Measurements from ENCODE around the gene NAV3. TPM values are rescaled to one million over a fixed set of nuclear protein-coding genes. Genes with fewer than 3 reads are reported as not detected.

Gene NAV3
- total RNA-seq, 1 donor from 2014 or later: 17.0 TPM

DNA sequence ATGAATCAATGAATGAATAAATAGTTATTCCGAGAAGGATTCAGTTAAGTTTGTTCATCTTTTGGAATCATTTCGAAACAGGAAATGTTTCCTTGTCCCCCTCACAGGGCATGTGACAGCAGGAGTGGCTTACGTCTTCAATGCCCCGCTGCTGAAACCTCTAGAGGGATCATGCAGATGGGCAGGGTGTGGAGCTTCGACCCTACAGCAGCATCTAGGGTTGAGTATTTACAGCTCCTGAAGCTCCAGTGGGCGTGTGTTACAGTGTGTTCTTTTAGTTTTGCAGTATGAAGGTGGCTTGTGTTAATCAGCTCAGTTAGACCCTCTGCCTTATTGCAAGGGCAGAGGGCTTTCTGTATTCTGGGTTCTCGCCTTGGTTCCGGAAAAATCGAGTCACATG lies 2.6 kb downstream of the NAV3 start:
- H3K27me3 ChIP-seq (ENCODE audit: control insufficient read depth, insufficient read depth, low read length): no peaks in the 10 kb centered on the region
- no peaks in the 10 kb centered on the region for H3K36me3 ChIP-seq (ENCODE audit: control insufficient read depth, insufficient read depth, low read length)
- DNase-seq (ENCODE audit: low read depth): no peak
- H3K4me3 ChIP-seq (ENCODE audit: low read depth, low read length): no peak overlapping the region
- TF ChIP-seq, protein P1, sequence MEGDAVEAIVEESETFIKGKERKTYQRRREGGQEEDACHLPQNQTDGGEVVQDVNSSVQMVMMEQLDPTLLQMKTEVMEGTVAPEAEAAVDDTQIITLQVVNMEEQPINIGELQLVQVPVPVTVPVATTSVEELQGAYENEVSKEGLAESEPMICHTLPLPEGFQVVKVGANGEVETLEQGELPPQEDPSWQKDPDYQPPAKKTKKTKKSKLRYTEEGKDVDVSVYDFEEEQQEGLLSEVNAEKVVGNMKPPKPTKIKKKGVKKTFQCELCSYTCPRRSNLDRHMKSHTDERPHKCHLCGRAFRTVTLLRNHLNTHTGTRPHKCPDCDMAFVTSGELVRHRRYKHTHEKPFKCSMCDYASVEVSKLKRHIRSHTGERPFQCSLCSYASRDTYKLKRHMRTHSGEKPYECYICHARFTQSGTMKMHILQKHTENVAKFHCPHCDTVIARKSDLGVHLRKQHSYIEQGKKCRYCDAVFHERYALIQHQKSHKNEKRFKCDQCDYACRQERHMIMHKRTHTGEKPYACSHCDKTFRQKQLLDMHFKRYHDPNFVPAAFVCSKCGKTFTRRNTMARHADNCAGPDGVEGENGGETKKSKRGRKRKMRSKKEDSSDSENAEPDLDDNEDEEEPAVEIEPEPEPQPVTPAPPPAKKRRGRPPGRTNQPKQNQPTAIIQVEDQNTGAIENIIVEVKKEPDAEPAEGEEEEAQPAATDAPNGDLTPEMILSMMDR (IDR thresholded peaks at IDR 0.05; ENCODE audit: insufficient read depth, low read length, poor library complexity, severe bottlenecking): no peak

DNA sequence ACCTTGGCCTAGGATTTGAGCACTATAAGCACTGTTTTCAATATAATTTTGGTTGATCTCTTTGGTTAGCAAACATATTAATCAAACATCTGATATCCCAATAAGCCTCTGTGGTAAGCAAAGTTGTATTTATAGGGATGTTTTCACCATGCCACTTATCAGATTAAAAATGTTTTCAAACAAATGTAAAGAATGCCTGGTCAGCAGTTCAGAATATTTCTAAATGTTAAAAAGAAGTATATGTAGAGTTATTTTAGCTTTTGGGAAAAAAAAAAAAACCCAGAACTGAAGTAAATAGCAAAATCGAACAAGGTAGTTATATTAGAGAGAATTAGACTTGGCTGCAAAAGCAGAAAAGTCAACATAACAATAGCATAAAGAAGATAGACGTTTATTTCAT lies 3.9 kb downstream of the NAV3 start:
- Histone ChIP-seq H3K27me3 (ENCODE audit: control insufficient read depth, insufficient read depth, low read length) (no peaks in the 10 kb centered on the region), H3K36me3 (ENCODE audit: control insufficient read depth, insufficient read depth, low read length) (no peaks in the 10 kb centered on the region), H3K4me3 (ENCODE audit: low read depth, low read length) (no peak overlapping the region)
- TF ChIP-seq, protein P1 (IDR thresholded peaks at IDR 0.05; ENCODE audit: insufficient read depth, low read length, poor library complexity, severe bottlenecking): no peak
- DNase-seq (ENCODE audit: low read depth): no peak

DNA sequence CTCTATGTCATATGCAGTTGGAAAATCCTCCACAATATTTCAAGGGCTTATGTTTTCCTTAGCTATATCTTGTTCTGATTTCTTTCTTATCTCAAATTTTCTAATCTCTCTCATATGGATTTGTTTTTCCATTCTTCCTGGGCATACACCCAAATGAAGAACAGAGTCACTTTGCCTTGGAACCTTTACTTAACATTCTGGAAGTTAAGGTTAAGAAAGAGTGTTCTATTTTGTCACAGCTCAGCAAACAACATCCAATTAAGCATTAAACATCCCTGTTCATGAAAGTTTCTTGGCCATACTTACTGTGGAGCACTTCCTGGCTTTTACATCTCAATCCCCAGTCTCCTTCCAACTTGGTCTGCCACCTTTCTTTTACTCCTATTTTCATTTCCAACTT lies 5.3 kb downstream of the NAV3 start:
- TF ChIP-seq, protein P1 (IDR thresholded peaks at IDR 0.05; ENCODE audit: insufficient read depth, low read length, poor library complexity, severe bottlenecking): no peak
- Histone ChIP-seq H3K27me3 (ENCODE audit: control insufficient read depth, insufficient read depth, low read length) (no peaks in the 10 kb centered on the region), H3K36me3 (ENCODE audit: control insufficient read depth, insufficient read depth, low read length) (no peaks in the 10 kb centered on the region), H3K4me3 (ENCODE audit: low read depth, low read length) (no peak overlapping the region)
- DNase-seq (ENCODE audit: low read depth): no peak

DNA sequence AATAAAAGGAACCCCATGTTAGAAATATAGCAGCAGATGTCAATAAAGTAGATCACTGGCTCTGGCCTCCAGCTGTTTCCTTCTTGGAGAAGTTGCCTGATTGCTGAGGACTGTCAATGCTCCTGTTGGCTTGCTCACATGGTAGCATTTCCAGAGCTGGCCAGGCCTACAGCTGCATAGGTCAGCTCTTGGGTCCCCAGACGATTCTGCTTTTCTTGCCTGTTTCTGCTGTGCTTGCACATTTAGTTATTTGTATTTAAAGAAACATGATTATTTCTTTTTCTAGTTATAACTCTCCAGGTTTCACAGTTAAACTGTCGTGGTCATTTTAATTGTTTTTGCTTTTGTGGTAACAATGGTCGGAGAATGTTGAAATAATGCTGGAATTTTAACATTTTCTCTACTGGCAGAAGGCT lies 7.2 kb downstream of the NAV3 start:
- Histone ChIP-seq H3K4me3 (ENCODE audit: low read depth, low read length) (no peak overlapping the region), H3K36me3 (ENCODE audit: control insufficient read depth, insufficient read depth, low read length) (no peaks in the 10 kb centered on the region), H3K27me3 (ENCODE audit: control insufficient read depth, insufficient read depth, low read length) (no peaks in the 10 kb centered on the region)
- no peak for DNase-seq (ENCODE audit: low read depth)
- TF ChIP-seq, protein P1 (IDR thresholded peaks at IDR 0.05; ENCODE audit: insufficient read depth, low read length, poor library complexity, severe bottlenecking): no peak

DNA sequence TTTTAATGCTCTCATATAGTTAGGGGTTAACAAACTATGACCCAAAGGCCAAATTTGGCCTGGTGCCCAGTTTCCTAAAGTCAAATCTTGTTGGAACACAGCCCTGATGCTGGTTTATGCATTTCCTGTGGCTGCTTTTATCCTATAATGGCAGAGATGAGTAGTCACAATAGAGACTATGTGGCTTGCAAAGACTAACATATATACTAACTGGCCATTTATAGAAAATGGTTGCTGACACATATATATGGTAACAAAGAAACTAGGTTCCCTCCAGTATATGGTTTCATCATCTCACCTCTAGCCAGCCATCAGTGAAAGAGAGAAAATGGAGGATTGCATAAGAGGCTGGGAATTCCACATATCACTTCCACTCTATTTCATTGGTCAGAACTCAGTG lies 10.8 kb downstream of the NAV3 start:
- Histone ChIP-seq H3K36me3 (ENCODE audit: control insufficient read depth, insufficient read depth, low read length) (no peaks in the 10 kb centered on the region), H3K4me3 (ENCODE audit: low read depth, low read length) (no peak overlapping the region), H3K27me3 (ENCODE audit: control insufficient read depth, insufficient read depth, low read length) (no peaks in the 10 kb centered on the region)
- TF ChIP-seq, protein P1 (IDR thresholded peaks at IDR 0.05; ENCODE audit: insufficient read depth, low read length, poor library complexity, severe bottlenecking): no peak
- no peak for DNase-seq (ENCODE audit: low read depth)

DNA sequence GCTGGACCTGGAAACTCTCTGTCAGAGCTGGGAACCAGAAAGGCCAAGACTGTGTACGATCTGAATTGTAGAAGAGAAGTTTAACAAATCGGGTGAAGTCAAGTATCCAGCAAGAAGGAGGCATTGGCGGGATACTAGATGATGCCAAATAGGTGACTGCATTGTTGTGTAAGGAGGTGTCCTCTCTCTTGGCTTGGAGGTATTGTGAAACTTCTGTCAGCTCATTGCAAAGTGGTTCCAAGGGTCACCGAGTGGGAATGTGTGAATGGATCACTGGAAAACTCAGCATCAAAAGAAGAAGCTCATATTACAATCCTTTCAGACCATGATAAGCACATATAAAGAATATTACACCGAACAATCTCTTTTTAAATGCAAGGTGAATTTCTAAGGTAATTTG lies 11.7 kb downstream of the NAV3 start:
- H3K27me3 ChIP-seq (ENCODE audit: control insufficient read depth, insufficient read depth, low read length): no peaks in the 10 kb centered on the region
- H3K36me3 ChIP-seq (ENCODE audit: control insufficient read depth, insufficient read depth, low read length): no peaks in the 10 kb centered on the region
- H3K4me3 ChIP-seq (ENCODE audit: low read depth, low read length): no peak overlapping the region
- TF ChIP-seq, protein P1 (IDR thresholded peaks at IDR 0.05; ENCODE audit: insufficient read depth, low read length, poor library complexity, severe bottlenecking): no peak
- DNase-seq (ENCODE audit: low read depth): no peak

All from kidney epithelial cell (primary cell).